Breast epithelium (tissue), 4 donors: Measurements from ENCODE around the gene CPXM2. TPM values are rescaled to one million over a fixed set of nuclear protein-coding genes. Genes with fewer than 3 reads are reported as not detected.
"Not testable (repeated sequence)": the region's sequence is repeated elsewhere in the genome, so short reads cannot be mapped to it uniquely, and the experiment has no call there.

Source experiments
- DNase-seq, 2 donors: peaks; one replicate each; pipeline ENCODE4 v3.0.0-alpha.2; 2019; ENCODE audit warnings: low spot score in 2 of 2
- H3K27ac ChIP-seq, 2 donors: fragments of 200-600 bp; sonication (generic) in 1 of 2; one replicate each; pipeline ENCODE4 v1.5.1; 2016 to 2019; ENCODE audit warnings: mild to moderate bottlenecking in 1 of 2
- H3K27me3 ChIP-seq, 2 donors: fragments of 200-600 bp; sonication (generic) in 1 of 2; one replicate each; pipeline versions ENCODE4 v1.5.1 to v1.6.0; 2017 to 2019; ENCODE audit warnings: control low read depth in 1 of 2, mild to moderate bottlenecking in 1 of 2
- H3K36me3 ChIP-seq: fragments of 200-600 bp; one replicate; pipeline ENCODE4 v1.5.1; 2019
- H3K4me1 ChIP-seq, 2 donors: fragments of 200-600 bp; sonication (generic); one replicate each; pipeline ENCODE4 v1.5.1; 2016 to 2019; ENCODE audit warnings: control low read depth in 1 of 2
- H3K4me3 ChIP-seq, 3 donors: fragments of 200-600 bp; sonication (generic); 1 replicate in 2 of 3; 2 replicates in 1 of 3; pipeline ENCODE4 v1.5.1; 2016 to 2019; ENCODE audit warnings: mild to moderate bottlenecking in 3 of 3, moderate library complexity in 2 of 3
- H3K9me3 ChIP-seq, 2 donors: fragments of 200-600 bp; sonication (generic) in 1 of 2; one replicate each; pipeline ENCODE4 v1.5.1; 2016 to 2019; ENCODE audit warnings: control low read depth in 1 of 2
- POLR2A ChIP-seq: fragments of 450-650 bp; IDR thresholded peaks from one replicate; pipeline ENCODE4 v1.6.1; 2016; ENCODE audit warnings: antibody characterized with exemption, mild to moderate bottlenecking, moderate library complexity
- POLR2AphosphoS5 ChIP-seq, 3 donors: sonication (generic); formaldehyde crosslinking; IDR thresholded peaks; one replicate each; pipeline ENCODE4 v1.6.1; 2017; ENCODE audit warnings: antibody characterized with exemption in 3 of 3
- intact Hi-C: fragments of 100-400 bp; cut with DNase I; formaldehyde crosslinking; loops from one replicate; pipeline ENCODE4 v1.15.1; 2023; ENCODE audit warnings: low total_unique reads
- total RNA-seq, 3 donors: library from RNA; depleted of rRNA; stranded (reverse); fragments of >200 nt; gene quantifications; one replicate each; pipeline ENCODE4 v1.1.0, GENCODE V29; 2016
- TF ChIP-seq, protein P1 (sequence below), 3 donors: fragments of 450-650 bp; IDR thresholded peaks; one replicate each; pipeline ENCODE4 v1.5.1; 2016 to 2017; ENCODE audit warnings: antibody characterized with exemption in 3 of 3, mild to moderate bottlenecking in 3 of 3, moderate library complexity in 3 of 3

The CPXM2 gene
- total RNA-seq, 3 donors from 2014 or later = 5.3 to 16.7 (median 7.2) TPM

DNA sequence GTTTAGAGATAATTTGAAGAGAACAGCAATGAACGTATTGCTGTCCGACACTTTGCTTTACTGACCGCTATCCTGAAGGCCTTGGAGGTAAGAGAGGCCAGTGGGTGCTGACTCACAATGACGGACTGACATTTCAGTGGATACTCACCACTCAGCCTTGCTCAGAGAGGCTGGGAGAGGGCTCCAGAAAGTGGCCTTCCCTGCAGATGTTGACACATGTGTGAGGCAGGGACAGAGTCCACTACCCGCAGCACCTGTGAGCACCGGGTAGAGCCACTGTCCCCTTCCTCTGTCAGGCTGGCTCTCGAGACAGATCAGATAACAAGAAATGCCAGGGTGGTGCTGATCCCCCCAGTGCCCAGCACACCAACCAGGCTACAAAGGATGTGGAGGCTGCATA lies 150.5 kb downstream of the CPXM2 start:
- Histone ChIP-seq H3K4me3 (no peak overlapping the region), H3K4me1 (no peaks in the 10 kb centered on the region), H3K27me3 (no peaks in the 10 kb centered on the region), H3K27ac (no peak overlapping the region), H3K36me3 (no peaks in the 10 kb centered on the region), H3K9me3 (peaks cover 0 to 5% of the 10 kb centered on the region in 2 donors)
- DNase-seq = no peak
- intact Hi-C loops = no loop called here
- TF ChIP-seq POLR2A = no peak
- TF ChIP-seq, protein P1, sequence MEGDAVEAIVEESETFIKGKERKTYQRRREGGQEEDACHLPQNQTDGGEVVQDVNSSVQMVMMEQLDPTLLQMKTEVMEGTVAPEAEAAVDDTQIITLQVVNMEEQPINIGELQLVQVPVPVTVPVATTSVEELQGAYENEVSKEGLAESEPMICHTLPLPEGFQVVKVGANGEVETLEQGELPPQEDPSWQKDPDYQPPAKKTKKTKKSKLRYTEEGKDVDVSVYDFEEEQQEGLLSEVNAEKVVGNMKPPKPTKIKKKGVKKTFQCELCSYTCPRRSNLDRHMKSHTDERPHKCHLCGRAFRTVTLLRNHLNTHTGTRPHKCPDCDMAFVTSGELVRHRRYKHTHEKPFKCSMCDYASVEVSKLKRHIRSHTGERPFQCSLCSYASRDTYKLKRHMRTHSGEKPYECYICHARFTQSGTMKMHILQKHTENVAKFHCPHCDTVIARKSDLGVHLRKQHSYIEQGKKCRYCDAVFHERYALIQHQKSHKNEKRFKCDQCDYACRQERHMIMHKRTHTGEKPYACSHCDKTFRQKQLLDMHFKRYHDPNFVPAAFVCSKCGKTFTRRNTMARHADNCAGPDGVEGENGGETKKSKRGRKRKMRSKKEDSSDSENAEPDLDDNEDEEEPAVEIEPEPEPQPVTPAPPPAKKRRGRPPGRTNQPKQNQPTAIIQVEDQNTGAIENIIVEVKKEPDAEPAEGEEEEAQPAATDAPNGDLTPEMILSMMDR (IDR thresholded peaks at IDR 0.05) = no peak
- TF ChIP-seq POLR2AphosphoS5 (IDR thresholded peaks at IDR 0.05) = no peak

DNA sequence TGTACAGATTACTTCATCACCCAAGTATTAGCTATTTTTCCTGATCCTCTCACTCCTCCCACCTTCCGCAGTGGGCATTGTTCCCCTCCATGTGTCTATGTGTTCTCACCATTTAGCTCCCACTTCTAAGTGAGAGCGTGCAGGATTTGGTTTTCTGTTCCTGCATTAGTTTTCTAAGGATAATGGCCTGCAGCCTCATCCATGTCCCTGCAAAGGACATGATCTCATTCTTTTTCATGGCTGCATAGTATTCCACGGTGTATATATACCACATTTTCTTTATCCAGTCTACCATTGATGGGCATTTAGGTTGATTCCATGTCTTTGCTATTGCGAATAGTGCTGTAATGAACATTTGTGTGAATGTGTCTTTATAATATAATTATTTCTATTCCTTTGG lies 154.7 kb downstream of the CPXM2 start:
- not testable (repeated sequence) for H3K4me1 ChIP-seq, H3K36me3 ChIP-seq, H3K9me3 ChIP-seq, H3K27ac ChIP-seq, H3K27me3 ChIP-seq, H3K4me3 ChIP-seq, DNase-seq
- intact Hi-C loops = loop anchor here (10.0 kb wide), 1 partner anchor 1182 kb away; no protein-coding TSS in a partner anchor

DNA sequence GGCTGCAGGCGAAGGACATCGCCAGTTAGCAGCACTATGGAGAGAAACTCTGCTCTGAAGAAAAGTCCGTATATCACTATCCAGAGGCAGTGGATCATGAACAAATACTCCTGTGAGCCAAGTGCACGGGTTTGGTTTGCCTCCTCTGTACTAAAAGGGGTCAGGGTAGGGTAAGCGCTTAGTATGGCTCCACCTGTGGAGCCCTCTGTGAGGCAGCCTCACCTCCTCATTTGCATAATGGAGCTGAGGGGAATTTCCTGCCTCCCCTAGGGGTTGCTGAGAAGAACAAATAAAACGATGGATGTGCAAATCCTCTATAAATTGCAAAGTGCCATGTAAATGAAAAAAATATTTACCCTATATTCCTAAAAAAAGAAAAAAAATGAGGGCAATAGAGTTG lies 162.1 kb downstream of the CPXM2 start:
- Histone ChIP-seq H3K4me1 (no peaks in the 10 kb centered on the region), H3K9me3 (peaks cover 0 to 12% of the 10 kb centered on the region in 2 donors), H3K27me3 (no peaks in the 10 kb centered on the region), H3K36me3 (no peaks in the 10 kb centered on the region), H3K27ac (no peak overlapping the region), H3K4me3 (no peak overlapping the region)
- DNase-seq = no peak
- TF ChIP-seq POLR2AphosphoS5 (IDR thresholded peaks at IDR 0.05) (no peak), POLR2A (no peak)
- TF ChIP-seq, protein P1 (IDR thresholded peaks at IDR 0.05) = no peak
- intact Hi-C loops = no loop called here

DNA sequence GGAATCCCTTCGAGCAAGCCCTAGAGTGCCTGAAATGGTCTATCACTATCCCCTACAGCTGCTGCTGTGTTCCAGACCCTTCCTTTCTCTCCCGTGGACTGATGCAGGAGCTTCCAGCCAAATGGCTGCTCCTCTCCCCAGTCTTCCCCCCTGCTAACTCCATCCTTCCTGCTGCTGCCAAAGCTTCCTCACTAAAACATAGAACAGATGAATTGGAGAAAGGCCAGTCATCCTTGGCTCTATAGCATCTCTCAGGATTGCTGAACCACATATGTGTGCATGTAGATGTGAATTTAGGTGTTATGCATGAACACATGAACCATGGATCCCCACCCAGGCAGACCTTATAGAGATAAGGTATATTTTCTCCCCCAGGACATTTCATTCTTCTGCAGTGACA lies 164.8 kb downstream of the CPXM2 start:
- H3K27me3 ChIP-seq = no peaks in the 10 kb centered on the region
- H3K27ac ChIP-seq = no peak overlapping the region
- intact Hi-C loops = no loop called here
- no peaks in the 10 kb centered on the region for H3K4me1 ChIP-seq
- DNase-seq = no peak
- no peak overlapping the region for H3K4me3 ChIP-seq
- no peaks in the 10 kb centered on the region for H3K36me3 ChIP-seq
- peaks cover 0 to 12% of the 10 kb centered on the region in 2 donors for H3K9me3 ChIP-seq
- TF ChIP-seq, protein P1 (IDR thresholded peaks at IDR 0.05) = no peak
- TF ChIP-seq POLR2AphosphoS5 (IDR thresholded peaks at IDR 0.05) (no peak), POLR2A (no peak)

DNA sequence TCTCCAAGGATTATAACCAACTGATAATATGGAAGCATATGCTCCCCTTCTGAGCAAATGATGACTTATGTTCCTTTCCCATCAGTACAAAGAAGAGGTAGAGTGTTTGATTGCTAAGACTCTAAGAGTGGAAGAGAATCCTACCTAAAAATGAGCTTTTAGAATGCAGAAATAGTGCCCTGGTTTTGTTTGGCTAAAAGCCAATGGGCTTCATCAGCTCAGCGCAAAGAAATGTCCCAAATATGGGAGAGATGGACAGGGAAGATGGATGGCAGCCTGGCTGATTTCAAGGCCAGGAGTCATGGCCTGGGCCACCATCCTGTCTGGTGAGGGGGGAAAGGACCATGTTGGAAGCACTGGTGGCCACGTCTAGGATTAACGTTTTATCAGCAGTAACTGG lies 165.2 kb downstream of the CPXM2 start:
- intact Hi-C loops = no loop called here
- no peak for DNase-seq
- no peaks in the 10 kb centered on the region for H3K36me3 ChIP-seq
- TF ChIP-seq, protein P1 (IDR thresholded peaks at IDR 0.05) = no peak
- TF ChIP-seq POLR2A = no peak
- no peak for TF ChIP-seq POLR2AphosphoS5 (IDR thresholded peaks at IDR 0.05)
- peaks cover 0 to 12% of the 10 kb centered on the region in 2 donors for H3K9me3 ChIP-seq
- H3K4me1 ChIP-seq = no peaks in the 10 kb centered on the region
- no peak overlapping the region for H3K27ac ChIP-seq
- H3K4me3 ChIP-seq = no peak overlapping the region
- H3K27me3 ChIP-seq = no peaks in the 10 kb centered on the region

DNA sequence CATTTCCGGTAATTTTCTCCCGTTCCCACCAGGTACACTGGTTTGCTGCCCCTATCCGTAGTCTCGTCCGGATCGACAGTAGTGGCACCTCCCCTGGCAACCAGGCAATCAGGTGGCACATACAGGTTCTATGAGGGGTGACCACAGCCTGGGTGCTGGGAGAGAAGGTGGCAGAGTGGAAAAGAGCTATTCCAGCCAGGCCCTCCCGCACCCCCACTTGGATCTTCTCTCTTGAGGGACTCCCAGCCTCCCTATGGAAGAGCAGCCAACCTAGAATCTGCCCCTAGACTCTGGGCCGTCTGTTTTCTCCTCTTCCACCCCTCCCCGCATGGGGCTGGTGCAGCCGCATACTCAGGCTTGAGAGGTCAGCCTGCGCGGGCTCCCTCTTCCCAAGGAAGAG lies 166.9 kb downstream of the CPXM2 start:
- Histone ChIP-seq H3K9me3 (peaks cover 0 to under 1% of the 10 kb centered on the region in 2 donors), H3K4me1 (no peaks in the 10 kb centered on the region), H3K4me3 (no peak overlapping the region), H3K27me3 (no peaks in the 10 kb centered on the region), H3K27ac (no peak overlapping the region), H3K36me3 (no peaks in the 10 kb centered on the region)
- DNase-seq = no peak
- TF ChIP-seq, protein P1 (IDR thresholded peaks at IDR 0.05) = no peak
- TF ChIP-seq POLR2A = no peak
- TF ChIP-seq POLR2AphosphoS5 (IDR thresholded peaks at IDR 0.05) = no peak
- intact Hi-C loops = no loop called here
